GM12878 (cell line): Measurements from ENCODE around the gene MSANTD2.

Source experiments
- POLR2AphosphoS2 ChIP-seq: IDR thresholded peaks from 2 replicates; pipeline ENCODE4 v1.6.1; 2011; ENCODE audit warnings: low read depth, mild to moderate bottlenecking, low read length, improper control_type of control experiment, moderate library complexity
- TCF12 ChIP-seq: IDR thresholded peaks from 2 replicates; pipeline ENCODE4 v1.6.1; 2011; ENCODE audit warnings: low read depth, mild to moderate bottlenecking, low read length
- TF ChIP-seq, protein P1 (sequence below), 3 experiments: IDR thresholded peaks in 2 of 3; conservative IDR thresholded peaks in 1 of 3; 2 replicates each; pipeline ENCODE4 v1.5.1; 2011; ENCODE audit warnings: low read depth in 3 of 3, low read length in 3 of 3, mild to moderate bottlenecking in 3 of 3, control low read depth in 2 of 3, moderate library complexity in 2 of 3, inconsistent platforms in 1 of 3, mixed read lengths in 1 of 3; ENCODE audit not compliant: control insufficient read depth in 2 of 3, insufficient read depth in 1 of 3; ENCODE audit errors: extremely low read depth in 1 of 3
- TF ChIP-seq, protein P2 (sequence below): fragments of 450-650 bp; IDR thresholded peaks from 2 replicates; pipeline ENCODE4 v1.6.1; 2016; ENCODE audit warnings: mild to moderate bottlenecking
- TF ChIP-seq, protein P3 (sequence below): IDR thresholded peaks from 2 replicates; pipeline ENCODE4 v1.6.1; 2012; ENCODE audit warnings: low read depth, low read length, improper control_type of control experiment

DNA sequence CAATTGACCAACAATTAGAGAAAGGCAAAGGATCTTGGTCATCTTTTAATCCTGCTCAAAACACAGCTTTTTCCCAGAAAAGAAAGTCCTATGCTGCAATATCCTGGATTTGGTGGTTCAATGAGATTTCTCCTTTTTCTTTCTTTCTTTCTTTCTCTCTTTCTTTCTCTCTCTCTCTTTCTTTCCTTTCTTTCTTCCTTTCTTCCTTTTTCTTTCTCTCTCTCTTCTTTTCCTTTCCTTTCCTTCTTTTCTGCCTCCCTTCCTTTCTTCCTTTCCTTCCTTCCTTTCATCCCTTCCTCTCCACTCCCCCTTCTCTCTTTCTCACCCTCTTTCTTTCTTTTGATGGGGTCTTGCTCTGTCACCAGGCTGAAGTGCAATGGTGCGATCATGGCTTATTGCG is 31.7 kb upstream of the MSANTD2 start:
- no peak for TF ChIP-seq TCF12
- TF ChIP-seq, protein P1, sequence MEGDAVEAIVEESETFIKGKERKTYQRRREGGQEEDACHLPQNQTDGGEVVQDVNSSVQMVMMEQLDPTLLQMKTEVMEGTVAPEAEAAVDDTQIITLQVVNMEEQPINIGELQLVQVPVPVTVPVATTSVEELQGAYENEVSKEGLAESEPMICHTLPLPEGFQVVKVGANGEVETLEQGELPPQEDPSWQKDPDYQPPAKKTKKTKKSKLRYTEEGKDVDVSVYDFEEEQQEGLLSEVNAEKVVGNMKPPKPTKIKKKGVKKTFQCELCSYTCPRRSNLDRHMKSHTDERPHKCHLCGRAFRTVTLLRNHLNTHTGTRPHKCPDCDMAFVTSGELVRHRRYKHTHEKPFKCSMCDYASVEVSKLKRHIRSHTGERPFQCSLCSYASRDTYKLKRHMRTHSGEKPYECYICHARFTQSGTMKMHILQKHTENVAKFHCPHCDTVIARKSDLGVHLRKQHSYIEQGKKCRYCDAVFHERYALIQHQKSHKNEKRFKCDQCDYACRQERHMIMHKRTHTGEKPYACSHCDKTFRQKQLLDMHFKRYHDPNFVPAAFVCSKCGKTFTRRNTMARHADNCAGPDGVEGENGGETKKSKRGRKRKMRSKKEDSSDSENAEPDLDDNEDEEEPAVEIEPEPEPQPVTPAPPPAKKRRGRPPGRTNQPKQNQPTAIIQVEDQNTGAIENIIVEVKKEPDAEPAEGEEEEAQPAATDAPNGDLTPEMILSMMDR (IDR thresholded peaks at IDR 0.05 in 2 of 3, conservative IDR thresholded peaks at IDR 0.05 in 1 of 3; ENCODE audit: control insufficient read depth in 2 of 3, extremely low read depth in 1 of 3, insufficient read depth in 1 of 3, low read depth in 3 of 3, low read length in 3 of 3) = no peak
- TF ChIP-seq, protein P2, sequence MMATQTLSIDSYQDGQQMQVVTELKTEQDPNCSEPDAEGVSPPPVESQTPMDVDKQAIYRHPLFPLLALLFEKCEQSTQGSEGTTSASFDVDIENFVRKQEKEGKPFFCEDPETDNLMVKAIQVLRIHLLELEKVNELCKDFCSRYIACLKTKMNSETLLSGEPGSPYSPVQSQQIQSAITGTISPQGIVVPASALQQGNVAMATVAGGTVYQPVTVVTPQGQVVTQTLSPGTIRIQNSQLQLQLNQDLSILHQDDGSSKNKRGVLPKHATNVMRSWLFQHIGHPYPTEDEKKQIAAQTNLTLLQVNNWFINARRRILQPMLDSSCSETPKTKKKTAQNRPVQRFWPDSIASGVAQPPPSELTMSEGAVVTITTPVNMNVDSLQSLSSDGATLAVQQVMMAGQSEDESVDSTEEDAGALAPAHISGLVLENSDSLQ = no peak
- TF ChIP-seq, protein P3, sequence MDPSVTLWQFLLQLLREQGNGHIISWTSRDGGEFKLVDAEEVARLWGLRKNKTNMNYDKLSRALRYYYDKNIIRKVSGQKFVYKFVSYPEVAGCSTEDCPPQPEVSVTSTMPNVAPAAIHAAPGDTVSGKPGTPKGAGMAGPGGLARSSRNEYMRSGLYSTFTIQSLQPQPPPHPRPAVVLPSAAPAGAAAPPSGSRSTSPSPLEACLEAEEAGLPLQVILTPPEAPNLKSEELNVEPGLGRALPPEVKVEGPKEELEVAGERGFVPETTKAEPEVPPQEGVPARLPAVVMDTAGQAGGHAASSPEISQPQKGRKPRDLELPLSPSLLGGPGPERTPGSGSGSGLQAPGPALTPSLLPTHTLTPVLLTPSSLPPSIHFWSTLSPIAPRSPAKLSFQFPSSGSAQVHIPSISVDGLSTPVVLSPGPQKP = no peak
- no peak for TF ChIP-seq POLR2AphosphoS2
